Activated T-cell treated with anti-CD3 and anti-CD28 coated beads, Interleukin-2, amount 50 U/mL, for 4 hours (primary cell): ENCODE results near the gene SLC6A6. TPM values are rescaled to one million over a fixed set of nuclear protein-coding genes. Genes with fewer than 3 reads are reported as not detected.
A peak's percentile ranks its signal among the peaks of the same experiment; 100 is the strongest.

Experiments
- ATAC-seq, 2 donors: fragments of 200-7000 bp; cut with Tn5 transposase; one replicate each; pipeline ENCODE4 v1.10.0; 2021
- DNase-seq: peaks from one replicate; pipeline ENCODE4 v3.0.0-alpha.2; 2020
- H3K27me3 Mint-ChIP-seq: one replicate; pipeline ENCODE4 v1.8.0; 2021; ENCODE audit warnings: low read depth, mixed read lengths
- H3K36me3 Mint-ChIP-seq: one replicate; pipeline ENCODE4 v1.8.0; 2022; ENCODE audit warnings: mixed read lengths; ENCODE audit not compliant: insufficient read depth
- H3K4me1 Mint-ChIP-seq: one replicate; pipeline ENCODE4 v1.8.0; 2021; ENCODE audit warnings: low read depth, mixed read lengths
- H3K4me3 Mint-ChIP-seq: one replicate; pipeline ENCODE4 v1.8.0; 2021; ENCODE audit warnings: mild to moderate bottlenecking, moderate library complexity, mixed read lengths
- H3K9me3 Mint-ChIP-seq: one replicate; pipeline ENCODE4 v1.8.0; 2021; ENCODE audit warnings: mixed read lengths
- total RNA-seq, 3 donors: library from RNA; stranded (reverse); gene quantifications; one replicate each; pipeline ENCODE4 v1.2.1, GENCODE V29; 2021

SLC6A6 gene
- total RNA-seq, 3 donors from 2014 or later = 47.6 to 54.2 (median 51.2) TPM

GRCh38 chr3:14520967-14521366, 118.6 kb downstream of the SLC6A6 start:
- no peaks in the 10 kb centered on the region for H3K36me3 Mint-ChIP-seq
- no peak overlapping the region for H3K4me3 Mint-ChIP-seq
- H3K27me3 Mint-ChIP-seq = peaks cover 15% of the 10 kb centered on the region
- H3K9me3 Mint-ChIP-seq = no peaks in the 10 kb centered on the region
- DNase-seq (no peak), ATAC-seq (no peak)
- no peaks in the 10 kb centered on the region for H3K4me1 Mint-ChIP-seq

GRCh38 chr3:14521611-14522010, 119.2 kb downstream of the SLC6A6 start:
- Mint-ChIP-seq H3K36me3 (no peaks in the 10 kb centered on the region), H3K4me1 (no peaks in the 10 kb centered on the region), H3K27me3 (peaks cover 16% of the 10 kb centered on the region), H3K9me3 (no peaks in the 10 kb centered on the region), H3K4me3 (no peak overlapping the region)
- ATAC-seq (no peak), DNase-seq (no peak)

GRCh38 chr3:14522129-14522691, 119.8 kb downstream of the SLC6A6 start:
- no peaks in the 10 kb centered on the region for H3K36me3 Mint-ChIP-seq
- DNase-seq (no peak), ATAC-seq (no peak)
- H3K9me3 Mint-ChIP-seq = no peaks in the 10 kb centered on the region
- peaks cover 19% of the 10 kb centered on the region for H3K27me3 Mint-ChIP-seq
- no peaks in the 10 kb centered on the region for H3K4me1 Mint-ChIP-seq
- no peak overlapping the region for H3K4me3 Mint-ChIP-seq

GRCh38 chr3:14522768-14523167, 120.4 kb downstream of the SLC6A6 start:
- no peaks in the 10 kb centered on the region for H3K4me1 Mint-ChIP-seq
- ATAC-seq (no peak), DNase-seq (no peak)
- H3K27me3 Mint-ChIP-seq = peaks cover 19% of the 10 kb centered on the region
- no peaks in the 10 kb centered on the region for H3K36me3 Mint-ChIP-seq
- no peak overlapping the region for H3K4me3 Mint-ChIP-seq
- no peaks in the 10 kb centered on the region for H3K9me3 Mint-ChIP-seq

GRCh38 chr3:14523792-14524191, 121.4 kb downstream of the SLC6A6 start:
- no peak overlapping the region for H3K4me3 Mint-ChIP-seq
- ATAC-seq (no peak), DNase-seq (no peak)
- no peaks in the 10 kb centered on the region for H3K4me1 Mint-ChIP-seq
- peaks cover 17% of the 10 kb centered on the region for H3K27me3 Mint-ChIP-seq
- H3K36me3 Mint-ChIP-seq = no peaks in the 10 kb centered on the region
- H3K9me3 Mint-ChIP-seq = no peaks in the 10 kb centered on the region

GRCh38 chr3:14524311-14524711, 121.9 kb downstream of the SLC6A6 start:
- H3K27me3 Mint-ChIP-seq = peaks cover 15% of the 10 kb centered on the region
- H3K36me3 Mint-ChIP-seq = no peaks in the 10 kb centered on the region
- no peak overlapping the region for H3K4me3 Mint-ChIP-seq
- no peak for ATAC-seq
- no peak for DNase-seq
- H3K9me3 Mint-ChIP-seq = no peaks in the 10 kb centered on the region
- no peaks in the 10 kb centered on the region for H3K4me1 Mint-ChIP-seq

- H3K4me1 Mint-ChIP-seq = no peaks in the 10 kb centered on the region
- ATAC-seq (no peak), DNase-seq (no peak)
- H3K4me3 Mint-ChIP-seq = no peak overlapping the region
- H3K9me3 Mint-ChIP-seq = no peaks in the 10 kb centered on the region
- H3K27me3 Mint-ChIP-seq = peaks cover 15% of the 10 kb centered on the region
- H3K36me3 Mint-ChIP-seq = no peaks in the 10 kb centered on the region
Observed at GRCh38 chr3:14524920-14525660, 122.7 kb downstream of the SLC6A6 start.

GRCh38 chr3:14525685-14526631, 123.6 kb downstream of the SLC6A6 start:
- ATAC-seq = peak; percentile 52 to 70
- Mint-ChIP-seq H3K27me3 (peaks cover 13% of the 10 kb centered on the region), H3K36me3 (no peaks in the 10 kb centered on the region), H3K4me1 (no peaks in the 10 kb centered on the region), H3K4me3 (no peak overlapping the region), H3K9me3 (no peaks in the 10 kb centered on the region)
- no peak for DNase-seq

GRCh38 chr3:14528081-14528480, 125.7 kb downstream of the SLC6A6 start:
- H3K4me1 Mint-ChIP-seq = no peaks in the 10 kb centered on the region
- H3K27me3 Mint-ChIP-seq = peaks cover 18% of the 10 kb centered on the region
- no peaks in the 10 kb centered on the region for H3K9me3 Mint-ChIP-seq
- DNase-seq (no peak), ATAC-seq (no peak)
- H3K4me3 Mint-ChIP-seq = no peak overlapping the region
- no peaks in the 10 kb centered on the region for H3K36me3 Mint-ChIP-seq

- ATAC-seq (no peak), DNase-seq (no peak)
- no peaks in the 10 kb centered on the region for H3K9me3 Mint-ChIP-seq
- no peaks in the 10 kb centered on the region for H3K36me3 Mint-ChIP-seq
- H3K4me1 Mint-ChIP-seq = no peaks in the 10 kb centered on the region
- no peak overlapping the region for H3K4me3 Mint-ChIP-seq
- H3K27me3 Mint-ChIP-seq = peaks cover 16% of the 10 kb centered on the region
Observed at GRCh38 chr3:14531856-14532395, 129.5 kb downstream of the SLC6A6 start.

GRCh38 chr3:14532691-14533456, 130.5 kb downstream of the SLC6A6 start:
- Mint-ChIP-seq H3K4me1 (no peaks in the 10 kb centered on the region), H3K9me3 (no peaks in the 10 kb centered on the region), H3K36me3 (no peaks in the 10 kb centered on the region), H3K4me3 (no peak overlapping the region), H3K27me3 (peaks cover 14% of the 10 kb centered on the region)
- ATAC-seq (no peak), DNase-seq (no peak)

GRCh38 chr3:14533457-14533958, 131.1 kb downstream of the SLC6A6 start:
- DNase-seq (no peak), ATAC-seq (no peak)
- Mint-ChIP-seq H3K9me3 (no peaks in the 10 kb centered on the region), H3K4me3 (no peak overlapping the region), H3K27me3 (peaks cover 12% of the 10 kb centered on the region), H3K4me1 (no peaks in the 10 kb centered on the region), H3K36me3 (no peaks in the 10 kb centered on the region)

GRCh38 chr3:14534516-14535191, 132.2 kb downstream of the SLC6A6 start:
- Mint-ChIP-seq H3K9me3 (no peaks in the 10 kb centered on the region), H3K4me1 (no peaks in the 10 kb centered on the region), H3K4me3 (no peak overlapping the region), H3K36me3 (no peaks in the 10 kb centered on the region), H3K27me3 (peaks cover 12% of the 10 kb centered on the region)
- no peak for DNase-seq
- ATAC-seq = no peak
